Duodenal mucosa (tissue), 2 donors: ENCODE data around the gene FAM13C.
"Not testable (repeated sequence)": the region's sequence is repeated elsewhere in the genome, so short reads cannot be mapped to it uniquely, and the experiment has no call there.

Experiments
- H3K27ac ChIP-seq: one replicate; pipeline ENCODE4 v1.7.0; 2013; ENCODE audit warnings: low read depth, low read length
- H3K27me3 ChIP-seq, 2 donors: one replicate each; pipeline ENCODE4 v1.7.0; 2013; ENCODE audit warnings: low read length in 2 of 2, control low read depth in 1 of 2; ENCODE audit not compliant: insufficient read depth in 2 of 2, control insufficient read depth in 1 of 2
- H3K36me3 ChIP-seq, 2 donors: one replicate each; pipeline ENCODE4 v1.7.0; 2013; ENCODE audit warnings: low read length in 2 of 2, control low read depth in 1 of 2; ENCODE audit not compliant: insufficient read depth in 2 of 2, control insufficient read depth in 1 of 2
- H3K4me1 ChIP-seq, 2 donors: one replicate each; pipeline ENCODE4 v1.7.0; 2013; ENCODE audit warnings: low read length in 2 of 2, control low read depth in 1 of 2; ENCODE audit not compliant: insufficient read depth in 2 of 2, control insufficient read depth in 1 of 2
- H3K4me3 ChIP-seq, 2 donors: one replicate each; pipeline ENCODE4 v1.7.0; 2013; ENCODE audit warnings: low read length in 2 of 2, low read depth in 1 of 2
- H3K9ac ChIP-seq, 2 donors: one replicate each; pipeline ENCODE4 v1.7.0; 2013; ENCODE audit warnings: low read length in 2 of 2, low read depth in 1 of 2
- H3K9me3 ChIP-seq, 2 donors: one replicate each; pipeline ENCODE4 v1.7.0; 2013; ENCODE audit warnings: low read length in 2 of 2, control low read depth in 1 of 2; ENCODE audit not compliant: control insufficient read depth in 1 of 2

The FAM13C gene

DNA sequence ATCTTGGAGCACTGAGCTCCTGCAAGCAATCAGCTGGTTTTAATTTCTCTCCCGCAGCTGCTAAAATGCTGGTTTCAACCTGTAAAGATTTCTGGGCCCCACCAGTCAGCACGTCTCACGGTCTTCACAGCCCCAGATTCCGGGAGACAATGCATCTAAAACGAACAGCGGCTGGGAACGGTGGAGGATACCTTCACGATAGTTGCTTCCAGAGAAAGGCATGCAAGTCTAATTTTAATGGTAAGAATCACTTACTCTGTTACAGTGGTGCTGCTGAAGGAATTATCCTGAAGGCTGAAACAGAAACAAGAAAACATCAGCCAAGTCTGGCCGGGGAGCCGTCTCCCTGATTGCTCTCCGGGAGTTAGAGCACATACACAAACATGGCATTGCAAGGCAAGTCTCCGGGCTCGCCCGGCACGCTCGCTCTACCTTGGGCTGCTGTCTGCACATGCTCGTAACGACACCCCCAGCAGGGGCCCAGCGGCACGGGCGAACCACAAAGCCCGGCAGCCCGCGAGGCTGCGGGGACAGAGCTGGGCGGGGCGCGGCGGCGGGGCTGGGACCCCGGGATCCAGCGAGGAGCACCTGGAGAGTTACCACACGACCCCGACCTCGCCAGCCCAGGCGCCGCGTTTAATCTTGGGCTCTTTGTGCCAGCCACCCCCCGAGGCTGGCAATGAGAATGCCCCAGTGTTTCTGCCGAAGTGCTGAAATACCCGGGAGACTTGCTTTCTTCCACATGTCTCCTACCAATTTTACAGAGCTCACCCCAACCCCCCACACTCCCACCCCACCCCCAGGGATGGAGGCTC is at the start of gene FAM13C:
FAM13C (minus strand) TSS at position 406 of the 815 bp plus-strand sequence; CDS start at position 317, 89 bp downstream.
- H3K9me3 ChIP-seq = no peaks in the 10 kb centered on the region
- no peaks in the 10 kb centered on the region for H3K36me3 ChIP-seq
- H3K4me3 ChIP-seq = peak within 1 kb of the TSS; percentile 60 to 71
- no peaks in the 10 kb centered on the region for H3K27me3 ChIP-seq
- peaks cover 0 to 4% of the 10 kb centered on the region in 2 donors for H3K4me1 ChIP-seq
- no peak within 1 kb of the TSS for H3K27ac ChIP-seq
- H3K9ac ChIP-seq = peak within 1 kb of the TSS; percentile 10 to 11

DNA sequence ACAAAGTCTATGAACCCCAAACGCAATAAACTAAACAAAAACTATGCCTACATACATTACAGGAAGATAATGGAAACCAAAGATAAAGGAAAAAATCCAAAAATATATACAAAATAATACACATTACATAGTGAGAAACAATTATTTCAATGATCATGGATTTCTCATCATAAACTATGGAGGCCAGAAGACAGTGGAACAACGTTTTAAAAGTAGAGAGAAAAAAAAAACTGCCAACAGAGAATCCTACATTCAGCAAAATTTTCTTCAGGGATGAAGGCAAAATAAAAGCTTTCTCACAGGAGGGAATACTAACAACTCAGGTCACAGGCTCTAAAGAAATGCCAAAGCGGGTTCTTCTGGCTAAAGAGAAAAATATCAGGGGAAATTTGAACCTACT is 42.9 kb upstream of the FAM13C start:
- H3K9ac ChIP-seq = no peak overlapping the region
- no peaks in the 10 kb centered on the region for H3K36me3 ChIP-seq
- H3K4me3 ChIP-seq = no peak overlapping the region
- H3K27ac ChIP-seq = no peak overlapping the region
- H3K4me1 ChIP-seq = no peaks in the 10 kb centered on the region
- no peaks in the 10 kb centered on the region for H3K27me3 ChIP-seq
- H3K9me3 ChIP-seq = no peaks in the 10 kb centered on the region

DNA sequence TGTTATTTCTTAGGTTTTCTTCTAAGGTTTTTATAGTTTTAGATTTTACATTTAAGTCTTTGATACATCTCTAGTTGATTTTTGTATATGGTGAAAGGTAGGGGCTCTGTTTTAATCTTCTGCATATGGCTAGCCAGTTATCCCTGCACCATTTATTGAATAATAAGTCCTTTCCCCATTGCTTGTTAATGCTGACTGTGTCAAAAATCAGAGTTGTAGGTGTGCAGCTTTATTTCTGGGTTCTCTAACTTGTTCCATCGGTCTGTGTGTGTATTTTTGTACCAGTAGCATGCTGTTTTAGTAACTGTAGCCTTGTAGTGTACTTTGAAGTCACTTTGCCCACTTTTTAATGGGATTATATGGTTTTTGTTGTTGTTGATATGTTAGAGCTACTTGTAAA is 37.9 kb upstream of the FAM13C start:
- no peaks in the 10 kb centered on the region for H3K36me3 ChIP-seq
- no peaks in the 10 kb centered on the region for H3K9me3 ChIP-seq
- no peaks in the 10 kb centered on the region for H3K27me3 ChIP-seq
- H3K9ac ChIP-seq = no peak overlapping the region
- no peak overlapping the region for H3K27ac ChIP-seq
- H3K4me1 ChIP-seq = no peaks in the 10 kb centered on the region
- H3K4me3 ChIP-seq = no peak overlapping the region

DNA sequence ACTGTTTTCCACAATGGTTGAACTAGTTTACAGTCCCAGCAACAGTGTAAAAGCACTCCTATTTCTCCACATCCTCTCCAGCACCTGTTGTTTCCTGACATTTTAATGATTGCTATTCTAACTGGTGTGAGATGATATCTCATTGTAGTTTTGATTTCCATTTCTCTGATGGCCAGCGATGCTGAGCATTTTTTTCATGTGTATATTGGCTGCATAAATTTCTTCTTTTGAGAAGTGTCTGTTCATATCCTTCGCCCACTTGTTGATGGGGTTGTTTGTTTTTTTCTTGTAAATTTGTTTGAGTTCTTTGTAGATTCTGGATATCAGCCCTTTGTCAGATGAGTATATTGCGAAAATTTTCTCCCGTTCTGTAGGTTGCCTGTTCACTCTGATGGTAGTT is 37.0 kb upstream of the FAM13C start:
- not testable (repeated sequence) for H3K4me1 ChIP-seq, H3K9me3 ChIP-seq, H3K36me3 ChIP-seq, H3K27me3 ChIP-seq, H3K27ac ChIP-seq, H3K9ac ChIP-seq, H3K4me3 ChIP-seq

DNA sequence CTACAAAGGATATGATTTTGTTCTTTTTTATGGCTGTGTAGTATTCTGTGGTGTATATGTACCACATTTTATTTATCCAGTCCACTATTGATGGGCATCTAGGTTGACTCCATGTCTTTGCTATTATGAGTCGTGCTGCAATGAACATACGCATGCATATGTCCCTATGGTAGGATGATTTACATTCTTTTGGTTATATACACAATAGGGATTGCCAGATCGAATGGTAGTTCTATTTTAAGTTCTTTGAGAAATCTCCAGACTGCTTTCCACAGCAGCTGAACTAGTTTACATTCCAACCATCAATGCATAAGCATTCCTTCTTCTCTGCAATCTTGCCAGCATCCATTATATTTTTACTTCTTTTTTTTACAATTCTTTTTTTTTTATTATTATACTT is 35.6 kb upstream of the FAM13C start:
- H3K27ac ChIP-seq = no peak overlapping the region
- H3K27me3 ChIP-seq = no peaks in the 10 kb centered on the region
- no peaks in the 10 kb centered on the region for H3K4me1 ChIP-seq
- H3K36me3 ChIP-seq = no peaks in the 10 kb centered on the region
- H3K4me3 ChIP-seq = no peak overlapping the region
- H3K9ac ChIP-seq = no peak overlapping the region
- no peaks in the 10 kb centered on the region for H3K9me3 ChIP-seq

DNA sequence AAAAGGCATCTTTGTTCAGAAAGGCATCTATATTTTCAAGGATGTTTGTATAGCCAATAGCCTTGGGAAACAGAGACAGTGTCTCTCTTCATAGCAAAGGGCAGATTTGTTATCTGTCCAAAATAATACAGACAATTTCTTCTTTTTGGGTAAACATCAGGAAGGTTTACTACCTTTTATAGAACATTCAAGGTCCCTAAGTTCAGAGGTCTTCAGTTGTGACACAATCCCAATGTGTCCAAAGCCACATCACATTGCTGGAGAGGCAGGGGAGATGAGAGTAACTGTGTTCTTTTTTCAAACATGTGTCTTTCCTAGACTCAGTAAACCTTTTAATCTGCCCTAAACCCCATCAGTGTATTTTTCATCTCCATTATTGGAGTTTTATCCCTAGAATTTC is 33.6 kb upstream of the FAM13C start:
- Histone ChIP-seq H3K27me3 (no peaks in the 10 kb centered on the region), H3K9ac (no peak overlapping the region), H3K36me3 (no peaks in the 10 kb centered on the region), H3K4me1 (no peaks in the 10 kb centered on the region), H3K4me3 (no peak overlapping the region), H3K27ac (no peak overlapping the region), H3K9me3 (no peaks in the 10 kb centered on the region)

DNA sequence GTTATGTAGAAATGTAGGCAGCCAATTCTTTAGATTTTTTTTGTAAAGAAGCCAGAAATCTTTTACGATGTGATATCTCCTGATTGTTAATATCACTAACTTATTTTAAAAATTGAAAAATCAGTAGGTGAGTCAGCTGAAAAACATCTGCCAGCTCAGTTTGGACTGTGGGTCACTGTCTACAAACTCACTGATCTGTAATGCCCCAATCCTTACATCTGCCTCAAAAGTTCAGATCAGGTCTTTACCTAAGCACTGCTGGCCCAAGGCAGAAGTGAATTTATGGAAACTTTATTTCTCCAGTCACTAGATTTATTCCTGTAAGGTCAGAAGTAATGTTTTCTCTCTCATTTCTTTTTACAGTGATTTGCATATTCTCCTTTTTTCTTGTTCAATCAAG is 31.0 kb upstream of the FAM13C start:
- Histone ChIP-seq H3K9me3 (no peaks in the 10 kb centered on the region), H3K27me3 (no peaks in the 10 kb centered on the region), H3K27ac (no peak overlapping the region), H3K4me3 (no peak overlapping the region), H3K4me1 (no peaks in the 10 kb centered on the region), H3K9ac (no peak overlapping the region), H3K36me3 (no peaks in the 10 kb centered on the region)

DNA sequence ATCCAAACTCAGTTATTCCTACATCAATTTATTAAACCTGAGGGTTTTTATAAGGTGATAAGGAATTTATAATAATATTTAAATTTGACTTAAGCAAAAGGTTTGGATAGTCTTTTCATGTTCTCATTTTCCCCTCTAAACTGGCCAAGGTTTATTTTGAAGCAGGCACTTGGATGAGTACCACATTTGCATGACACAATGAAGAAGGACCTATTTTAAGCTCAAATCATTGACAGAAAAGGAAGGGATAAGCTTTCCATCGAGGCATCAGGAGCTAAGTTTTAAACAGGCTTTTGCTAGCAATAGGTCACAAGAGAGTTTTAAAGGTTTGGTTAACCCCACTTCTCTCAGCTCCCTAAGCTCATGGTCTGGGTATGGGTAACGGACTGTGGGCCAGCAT is 28.7 kb upstream of the FAM13C start:
- no peaks in the 10 kb centered on the region for H3K27me3 ChIP-seq
- H3K4me3 ChIP-seq = no peak overlapping the region
- H3K9ac ChIP-seq = no peak overlapping the region
- H3K4me1 ChIP-seq = no peaks in the 10 kb centered on the region
- no peaks in the 10 kb centered on the region for H3K9me3 ChIP-seq
- H3K36me3 ChIP-seq = no peaks in the 10 kb centered on the region
- no peak overlapping the region for H3K27ac ChIP-seq

DNA sequence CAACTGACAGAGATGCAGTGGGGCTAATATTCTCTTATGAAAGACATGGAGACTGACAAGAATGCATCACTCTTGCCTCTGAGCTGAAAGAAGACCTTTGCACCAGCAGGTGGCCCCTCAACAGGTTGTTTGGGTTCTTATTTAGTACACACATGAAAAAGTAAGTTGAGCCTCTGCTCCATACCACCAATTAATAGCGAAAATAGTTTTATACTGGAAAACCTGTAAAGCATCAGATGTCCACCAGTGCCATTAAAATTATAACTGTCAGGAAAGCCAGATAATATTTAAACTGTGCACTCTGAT is 26.3 kb upstream of the FAM13C start:
- no peak overlapping the region for H3K4me3 ChIP-seq
- no peak overlapping the region for H3K9ac ChIP-seq
- H3K27ac ChIP-seq = no peak overlapping the region
- no peaks in the 10 kb centered on the region for H3K27me3 ChIP-seq
- H3K36me3 ChIP-seq = no peaks in the 10 kb centered on the region
- H3K4me1 ChIP-seq = no peaks in the 10 kb centered on the region
- H3K9me3 ChIP-seq = no peaks in the 10 kb centered on the region

DNA sequence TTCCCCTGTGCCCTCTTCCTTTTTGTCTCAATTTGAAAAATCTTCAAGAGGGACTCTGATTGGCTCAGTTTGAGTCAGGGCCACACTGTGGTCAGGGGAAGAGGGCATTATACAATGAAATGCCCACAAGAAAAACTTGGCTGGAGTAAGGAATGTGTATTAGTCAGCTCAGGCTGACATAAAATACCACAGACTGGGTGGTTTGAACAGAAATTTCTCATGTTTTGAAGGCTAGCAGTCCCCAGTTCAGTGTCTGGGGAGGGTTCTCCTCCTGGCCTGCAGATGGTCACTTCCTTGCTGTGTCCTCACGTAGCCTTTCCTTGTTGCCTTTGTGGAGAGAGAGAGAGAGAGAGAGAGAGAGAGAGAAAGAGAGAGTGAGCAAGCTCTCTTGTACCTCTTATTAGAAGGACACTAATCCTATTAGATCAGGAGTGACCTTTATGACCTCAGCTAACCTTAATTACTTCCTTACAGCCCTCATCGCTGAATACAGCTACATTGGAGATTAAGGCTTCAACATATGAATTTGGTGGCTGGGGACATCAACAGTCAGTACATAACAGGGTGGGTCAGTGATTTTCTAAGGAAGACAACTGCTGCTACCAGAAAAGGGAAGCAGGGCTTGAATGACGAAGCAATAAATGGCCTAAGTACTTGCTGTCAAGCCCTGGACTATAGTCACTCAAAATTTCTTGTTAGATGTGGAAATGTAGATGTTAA is 25.8 kb upstream of the FAM13C start:
- Histone ChIP-seq H3K36me3 (no peaks in the 10 kb centered on the region), H3K4me1 (no peaks in the 10 kb centered on the region), H3K27me3 (no peaks in the 10 kb centered on the region), H3K9ac (no peak overlapping the region), H3K27ac (peak overlapping the region; percentile 13), H3K4me3 (no peak overlapping the region), H3K9me3 (no peaks in the 10 kb centered on the region)
